GM12891 (cell line): ENCODE data around the gene DAZ4. TPM values are rescaled to one million over a fixed set of nuclear protein-coding genes. Genes with fewer than 3 reads are reported as not detected.
"Not testable (repeated sequence)": the region's sequence is repeated elsewhere in the genome, so short reads cannot be mapped to it uniquely, and the experiment has no call there.

Source experiments
- DNase-seq: peaks from one replicate; pipeline ENCODE4 v3.0.0; 2011; ENCODE audit warnings: low spot score; ENCODE audit not compliant: insufficient read length
- FAIRE-seq: peaks from 2 replicates; lab custom pipeline; 2011; peaks lifted over from hg19 to GRCh38; lab: Jason Lieb, UNC
- polyA plus RNA-seq: library from polyadenylated mRNA; unstranded; fragments of >200 nt; gene quantifications from one replicate; pipeline ENCODE4 v1.2.1, GENCODE V29; 2012; ENCODE audit warnings: low read depth, missing spikeins, inconsistent platforms; ENCODE audit not compliant: missing spikeins

The DAZ4 gene, protein sequence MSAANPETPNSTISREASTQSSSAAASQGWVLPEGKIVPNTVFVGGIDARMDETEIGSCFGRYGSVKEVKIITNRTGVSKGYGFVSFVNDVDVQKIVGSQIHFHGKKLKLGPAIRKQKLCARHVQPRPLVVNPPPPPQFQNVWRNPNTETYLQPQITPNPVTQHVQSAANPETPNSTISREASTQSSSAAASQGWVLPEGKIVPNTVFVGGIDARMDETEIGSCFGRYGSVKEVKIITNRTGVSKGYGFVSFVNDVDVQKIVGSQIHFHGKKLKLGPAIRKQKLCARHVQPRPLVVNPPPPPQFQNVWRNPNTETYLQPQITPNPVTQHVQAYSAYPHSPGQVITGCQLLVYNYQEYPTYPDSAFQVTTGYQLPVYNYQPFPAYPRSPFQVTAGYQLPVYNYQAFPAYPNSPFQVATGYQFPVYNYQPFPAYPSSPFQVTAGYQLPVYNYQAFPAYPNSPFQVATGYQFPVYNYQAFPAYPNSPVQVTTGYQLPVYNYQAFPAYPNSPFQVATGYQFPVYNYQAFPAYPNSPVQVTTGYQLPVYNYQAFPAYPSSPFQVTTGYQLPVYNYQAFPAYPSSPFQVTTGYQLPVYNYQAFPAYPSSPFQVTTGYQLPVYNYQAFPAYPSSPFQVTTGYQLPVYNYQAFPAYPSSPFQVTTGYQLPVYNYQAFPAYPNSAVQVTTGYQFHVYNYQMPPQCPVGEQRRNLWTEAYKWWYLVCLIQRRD
- polyA plus RNA-seq, result not detected

DNA sequence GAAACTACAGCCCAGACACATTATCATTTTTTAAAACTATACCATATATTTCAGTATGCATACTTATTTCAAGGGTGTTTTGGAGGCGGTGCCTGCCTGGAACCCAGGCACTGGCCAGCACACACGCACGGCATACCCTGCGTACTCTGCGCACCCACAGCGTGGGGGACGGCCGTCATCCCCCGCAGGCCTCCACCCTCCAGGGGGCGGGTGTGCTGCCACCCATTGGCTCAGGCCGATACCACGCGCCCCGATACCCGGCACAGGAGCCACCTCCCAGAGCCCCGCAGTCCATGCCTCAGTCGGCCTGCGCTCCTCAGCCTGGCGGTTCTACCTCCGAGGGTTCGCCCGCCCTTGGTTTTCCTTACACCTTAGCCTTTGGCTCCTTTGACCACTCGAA lies at the start of gene DAZ4:
Gene DAZ4, plus strand, starts transcription at position 301 of the 400 bp plus-strand sequence. CDS start 208 bp downstream, outside the sequence.
- DNase-seq, FAIRE-seq: not testable (repeated sequence)

DNA sequence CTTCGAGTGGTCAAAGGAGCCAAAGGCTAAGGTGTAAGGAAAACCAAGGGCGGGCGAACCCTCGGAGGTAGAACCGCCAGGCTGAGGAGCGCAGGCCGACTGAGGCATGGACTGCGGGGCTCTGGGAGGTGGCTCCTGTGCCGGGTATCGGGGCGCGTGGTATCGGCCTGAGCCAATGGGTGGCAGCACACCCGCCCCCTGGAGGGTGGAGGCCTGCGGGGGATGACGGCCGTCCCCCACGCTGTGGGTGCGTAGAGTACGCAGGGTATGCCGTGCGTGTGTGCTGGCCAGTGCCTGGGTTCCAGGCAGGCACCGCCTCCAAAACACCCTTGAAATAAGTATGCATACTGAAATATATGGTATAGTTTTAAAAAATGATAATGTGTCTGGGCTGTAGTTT lies 20.4 kb upstream of the DAZ4 start, which contains the start of gene DAZ3:
Gene DAZ3, minus strand, starts transcription at position 101 of the 400 bp plus-strand sequence. CDS start 208 bp downstream, outside the sequence.
- not testable (repeated sequence) for DNase-seq, FAIRE-seq

- FAIRE-seq, DNase-seq: not testable (repeated sequence)
These were observed 11.9 kb upstream of the DAZ4 start for GRCh38 chrY:24821836-24822235.

DNA sequence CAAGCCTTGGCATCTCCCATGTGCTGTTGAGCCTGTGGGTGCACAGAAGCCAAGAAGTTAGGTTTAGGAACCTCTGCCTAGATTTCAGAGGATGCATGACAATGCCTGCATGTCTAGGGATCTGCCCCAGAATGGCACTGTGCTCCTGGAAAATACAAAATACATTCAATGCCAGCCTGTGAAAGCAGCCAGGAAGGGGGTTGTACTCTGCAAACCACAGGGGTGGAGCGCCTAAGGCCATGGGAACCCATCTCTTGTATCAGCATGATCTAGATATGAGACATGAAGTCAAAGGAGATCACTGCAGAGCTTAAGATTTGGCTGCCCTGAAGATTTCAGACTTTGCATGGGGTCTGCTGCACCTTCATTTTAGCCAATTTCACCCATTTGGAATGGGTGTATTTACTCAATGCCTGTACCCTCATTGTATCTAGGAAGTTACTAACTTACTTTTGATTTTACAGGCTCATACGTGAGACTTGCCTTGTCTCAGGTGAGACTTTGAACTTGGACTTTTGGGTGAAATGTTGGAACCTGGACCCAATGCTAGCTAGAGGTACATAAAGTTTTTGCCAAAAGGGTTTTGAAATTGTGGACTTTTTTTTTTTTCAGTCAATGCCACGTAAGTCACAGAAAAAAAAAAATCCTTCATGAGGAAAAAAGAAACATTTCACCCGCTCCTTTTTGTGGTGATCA lies 9.4 kb upstream of the DAZ4 start:
- not testable (repeated sequence) for FAIRE-seq, DNase-seq

GRCh38 chrY:24825069-24825468 lies 8.7 kb upstream of the DAZ4 start:
- DNase-seq, FAIRE-seq: not testable (repeated sequence)
